HK-2 (cell line): ENCODE results near the gene PPP2R3B.
"Not testable (repeated sequence)": the region's sequence is repeated elsewhere in the genome, so short reads cannot be mapped to it uniquely, and the experiment has no call there.

Experiments used
- DNase-seq: peaks from one replicate; pipeline ENCODE4 v3.0.0-alpha.2; 2018; ENCODE audit not compliant: unreplicated experiment

Gene PPP2R3B

DNA sequence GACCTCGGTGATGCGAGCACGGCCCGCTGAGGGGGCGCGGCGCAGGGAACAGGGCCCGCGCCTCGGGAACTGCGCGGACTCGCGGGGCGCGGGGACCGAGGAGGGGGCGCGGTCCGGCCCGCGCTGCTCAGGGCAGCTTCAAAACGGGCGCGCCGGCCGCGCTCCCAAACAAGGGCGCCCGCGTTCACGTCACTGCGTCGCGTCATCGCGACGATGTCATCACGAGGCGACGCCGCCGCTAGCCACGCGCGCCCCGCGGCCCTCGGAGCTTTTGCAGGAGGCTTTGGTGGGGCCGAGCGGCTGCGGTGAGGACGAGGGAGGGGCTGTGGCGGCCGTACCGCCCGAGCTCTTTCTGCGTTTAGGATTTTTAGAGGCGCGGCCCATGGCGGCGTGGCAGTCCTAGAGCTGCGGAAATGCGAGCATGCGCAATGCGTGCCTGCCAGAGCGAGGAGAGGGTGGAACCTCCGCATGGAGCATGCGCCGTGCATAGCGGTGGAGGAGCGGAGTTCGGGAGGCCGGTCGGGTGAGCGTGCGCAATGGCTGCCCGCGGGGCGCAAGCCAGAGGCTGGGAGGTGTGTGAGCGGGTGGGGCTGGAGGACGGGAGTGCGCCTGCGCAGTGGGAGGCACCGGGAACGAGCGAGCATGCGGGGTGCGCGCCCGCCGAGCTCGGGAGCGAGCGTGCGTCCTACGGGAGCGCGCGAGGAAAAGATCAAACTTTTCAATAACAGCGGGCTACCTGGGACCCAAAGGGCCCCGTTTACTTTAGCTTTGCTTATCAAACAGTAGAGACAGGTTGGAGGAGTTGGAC lies at the start of gene PPP2R3B:
PPP2R3B (minus strand) TSS at position 140 of the 808 bp plus-strand sequence. CDS start 216 bp downstream, outside the sequence.
- peak; percentile 98 for DNase-seq

DNA sequence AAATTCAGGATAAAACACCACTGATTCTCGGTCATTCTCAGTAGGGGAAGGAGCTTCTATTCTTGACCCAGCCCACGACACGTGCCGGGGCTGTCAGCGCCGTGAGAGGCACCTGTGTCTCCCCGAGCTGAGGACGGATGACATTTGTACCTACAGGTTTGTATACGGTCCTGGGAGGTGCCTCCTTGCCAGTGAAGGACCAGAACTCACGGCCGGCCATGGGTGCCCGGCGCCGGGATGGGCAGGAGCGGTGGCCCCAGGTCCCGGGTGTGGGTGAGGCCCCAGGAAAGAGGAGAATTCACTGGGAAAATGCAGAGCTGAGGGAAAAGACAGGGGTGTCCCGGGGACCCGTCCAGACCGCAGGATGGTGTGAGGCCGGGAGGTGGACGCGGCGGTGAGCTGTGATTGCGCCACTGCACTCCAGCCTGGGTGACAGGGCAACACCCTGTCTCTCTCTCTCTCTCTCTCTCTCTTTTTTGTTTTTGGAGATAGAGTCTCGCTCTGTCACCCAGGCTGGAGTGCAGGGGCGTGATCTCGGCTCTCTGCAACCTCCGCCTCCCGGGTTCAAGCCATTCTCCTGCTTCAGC lies 48.9 kb upstream of the PPP2R3B start:
- no peak for DNase-seq

DNA sequence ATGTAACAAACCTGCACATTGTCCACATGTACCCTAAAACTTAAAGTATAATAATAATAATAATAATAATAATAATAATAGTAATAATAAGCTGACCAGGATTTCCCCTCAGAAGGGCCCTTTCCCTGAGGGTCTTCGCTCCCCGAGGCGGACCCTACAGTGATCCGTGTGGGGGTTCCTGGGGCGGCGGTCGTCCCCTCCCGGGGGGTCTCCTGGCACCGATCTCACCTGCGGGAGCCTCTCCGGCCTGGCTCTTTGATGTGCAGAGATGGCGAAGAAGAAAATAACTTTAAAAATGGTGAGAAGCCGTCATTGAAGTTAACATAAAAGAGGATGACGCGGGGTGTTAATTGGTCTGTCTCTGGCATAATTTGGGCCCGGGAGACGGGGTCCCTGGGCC lies 48.2 kb upstream of the PPP2R3B start:
- no peak for DNase-seq

DNA sequence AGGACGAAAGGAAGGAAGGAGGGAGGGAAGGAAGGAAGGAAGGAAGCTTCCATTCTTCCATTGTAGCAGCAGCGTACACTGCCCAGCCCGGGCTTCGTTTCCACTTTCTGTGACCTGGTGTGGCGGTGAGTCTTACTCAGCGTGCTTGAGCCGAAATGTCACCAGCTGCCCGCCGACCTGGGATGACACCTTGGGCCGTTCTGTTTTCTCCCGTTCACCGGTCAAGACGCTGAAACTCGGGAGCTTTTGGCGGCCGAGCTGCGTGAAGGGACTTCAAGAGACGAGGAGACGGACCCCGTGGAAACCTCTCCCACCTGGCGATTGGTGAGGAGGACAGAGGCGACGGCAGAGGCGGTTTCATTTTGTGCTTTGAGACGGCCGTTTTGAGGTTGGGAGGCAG lies 47.1 kb upstream of the PPP2R3B start:
- DNase-seq: no peak

DNA sequence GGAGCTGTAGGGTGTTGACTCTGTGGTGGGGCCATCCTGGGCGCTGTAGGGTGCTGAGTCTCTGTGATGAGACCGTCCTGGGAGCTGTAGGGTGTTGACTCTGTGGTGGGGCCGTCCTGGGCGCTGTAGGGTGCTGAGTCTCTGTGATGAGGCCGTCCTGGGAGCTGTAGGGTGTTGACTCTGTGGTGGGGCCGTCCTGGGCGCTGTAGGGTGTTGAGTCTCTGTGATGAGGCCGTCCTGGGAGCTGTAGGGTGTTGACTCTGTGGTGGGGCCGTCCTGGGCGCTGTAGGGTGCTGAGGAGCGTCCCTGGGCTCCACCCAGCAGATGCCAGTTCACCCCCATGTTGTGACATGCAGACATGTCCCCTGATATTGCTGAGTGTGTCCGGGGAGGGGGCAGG lies 46.0 kb upstream of the PPP2R3B start:
- DNase-seq: not testable (repeated sequence)

- no peak for DNase-seq
Measured at GRCh38 chrX:431492-432111, 44.9 kb upstream of the PPP2R3B start.

DNA sequence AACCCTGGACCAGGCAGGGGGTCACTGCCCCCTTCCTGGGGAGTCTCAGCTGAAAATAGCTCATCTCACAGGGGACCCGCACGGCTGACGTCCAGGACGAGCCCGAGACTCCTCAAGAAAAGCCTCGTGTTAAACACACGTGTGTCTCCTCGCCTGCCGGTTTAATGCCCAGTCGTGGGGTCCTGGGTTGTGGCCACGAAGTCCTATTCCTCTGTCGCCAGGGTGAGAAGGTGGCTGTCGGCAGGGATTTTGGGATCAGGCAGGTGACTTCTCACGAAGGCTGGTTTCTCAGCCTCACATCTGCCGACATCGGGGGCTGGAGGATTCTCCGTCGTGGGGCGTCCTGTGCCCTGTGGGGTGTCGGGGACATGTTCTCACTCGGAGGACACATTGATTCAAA lies 44.3 kb upstream of the PPP2R3B start:
- DNase-seq: no peak

GRCh38 chrX:429266-429825 lies 42.6 kb upstream of the PPP2R3B start:
- DNase-seq: no peak

GRCh38 chrX:427812-428725 lies 41.4 kb upstream of the PPP2R3B start:
- no peak for DNase-seq

GRCh38 chrX:426881-427280 lies 40.2 kb upstream of the PPP2R3B start:
- peak; percentile 11 for DNase-seq

DNA sequence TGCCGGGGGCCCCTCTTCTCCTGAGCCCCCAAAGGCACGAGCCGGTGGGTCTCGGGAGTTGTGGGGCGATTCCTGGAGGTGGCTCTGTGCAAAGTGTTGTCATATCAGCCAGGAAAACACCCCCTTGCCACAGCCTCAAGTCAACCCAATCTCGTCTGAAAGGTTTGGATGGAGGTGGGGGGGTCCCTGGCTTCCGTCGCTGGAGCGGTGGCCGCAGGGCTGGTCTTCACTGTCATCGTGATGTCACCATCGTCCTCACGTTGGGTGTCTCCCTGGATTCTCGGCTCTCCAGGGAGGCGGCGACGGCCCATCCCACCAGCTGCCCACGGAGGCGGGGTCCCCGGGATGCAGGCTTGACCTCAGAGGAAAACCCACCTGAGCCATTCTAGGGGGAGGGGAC lies 38.3 kb upstream of the PPP2R3B start:
- DNase-seq: no peak

DNA sequence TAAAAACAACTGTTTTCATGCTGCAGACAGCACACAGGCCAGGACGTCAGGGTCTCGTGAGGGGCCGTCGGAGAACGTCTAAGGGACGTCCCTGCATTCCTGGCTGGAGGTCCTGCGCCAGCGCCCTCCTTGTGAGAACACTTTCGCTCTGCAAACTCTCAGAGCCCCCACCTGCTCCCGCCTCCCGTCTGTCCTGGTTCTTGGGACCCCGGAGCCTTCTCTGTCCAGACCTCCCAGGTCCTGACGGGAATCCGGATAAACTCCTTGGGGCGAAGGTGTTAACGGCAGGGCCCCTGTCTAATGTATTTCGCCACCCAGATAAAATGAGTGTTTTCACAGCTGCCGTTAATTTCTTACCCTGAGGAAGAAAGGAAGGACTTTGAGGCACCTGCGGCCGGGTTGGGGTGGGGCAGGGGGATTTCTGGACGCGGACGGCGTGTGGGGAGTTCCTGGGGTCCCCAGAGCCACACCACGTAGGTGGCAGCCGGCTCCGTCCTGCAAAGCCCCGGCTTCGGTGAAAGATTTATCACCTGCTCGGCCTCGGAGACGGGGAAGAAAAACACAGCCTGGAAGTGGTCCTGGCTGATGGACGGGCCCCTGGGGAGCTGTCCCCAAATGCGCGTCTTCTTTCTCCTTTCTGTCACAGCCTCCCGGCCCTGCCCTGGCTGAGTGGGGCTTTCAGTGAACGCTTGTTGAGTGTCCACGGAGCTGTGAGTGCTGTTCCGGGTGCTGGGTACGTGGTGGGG lies 35.1 kb upstream of the PPP2R3B start:
- DNase-seq: no peak

DNA sequence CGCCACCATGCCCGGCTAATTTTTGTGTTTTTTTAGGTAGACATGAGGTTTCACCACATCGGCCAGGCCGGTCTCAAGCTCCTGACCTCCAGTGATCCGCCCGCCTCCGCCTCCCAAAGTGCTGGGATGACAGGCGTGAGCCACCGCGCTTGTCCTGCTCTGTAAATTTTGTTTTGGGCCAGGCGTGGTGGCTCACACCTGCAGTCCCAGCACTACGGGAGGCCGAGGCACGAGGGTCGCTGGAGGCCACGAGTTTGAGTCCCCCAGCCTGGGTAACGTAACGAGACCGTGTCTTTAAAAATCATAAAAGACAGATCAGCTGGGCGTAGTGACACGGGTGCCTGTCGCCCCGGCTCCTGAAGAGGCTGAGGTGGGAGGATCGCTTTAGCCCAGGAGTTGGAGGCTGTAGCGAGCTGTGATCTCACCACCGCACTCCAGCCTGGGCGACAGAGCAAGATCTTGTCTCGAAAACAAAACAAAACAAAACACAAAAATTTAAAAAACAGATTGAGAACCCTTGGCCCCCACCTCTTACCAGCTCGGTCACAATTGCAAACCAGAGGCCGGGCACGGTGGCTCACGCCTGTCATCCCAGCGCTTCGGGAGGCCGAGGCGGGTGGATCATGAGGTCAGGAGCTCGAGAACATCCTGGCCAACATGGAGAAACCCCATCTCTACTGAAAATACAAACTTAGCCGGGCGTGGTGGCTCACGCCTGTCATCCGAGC lies 34.0 kb upstream of the PPP2R3B start:
- DNase-seq: no peak

DNA sequence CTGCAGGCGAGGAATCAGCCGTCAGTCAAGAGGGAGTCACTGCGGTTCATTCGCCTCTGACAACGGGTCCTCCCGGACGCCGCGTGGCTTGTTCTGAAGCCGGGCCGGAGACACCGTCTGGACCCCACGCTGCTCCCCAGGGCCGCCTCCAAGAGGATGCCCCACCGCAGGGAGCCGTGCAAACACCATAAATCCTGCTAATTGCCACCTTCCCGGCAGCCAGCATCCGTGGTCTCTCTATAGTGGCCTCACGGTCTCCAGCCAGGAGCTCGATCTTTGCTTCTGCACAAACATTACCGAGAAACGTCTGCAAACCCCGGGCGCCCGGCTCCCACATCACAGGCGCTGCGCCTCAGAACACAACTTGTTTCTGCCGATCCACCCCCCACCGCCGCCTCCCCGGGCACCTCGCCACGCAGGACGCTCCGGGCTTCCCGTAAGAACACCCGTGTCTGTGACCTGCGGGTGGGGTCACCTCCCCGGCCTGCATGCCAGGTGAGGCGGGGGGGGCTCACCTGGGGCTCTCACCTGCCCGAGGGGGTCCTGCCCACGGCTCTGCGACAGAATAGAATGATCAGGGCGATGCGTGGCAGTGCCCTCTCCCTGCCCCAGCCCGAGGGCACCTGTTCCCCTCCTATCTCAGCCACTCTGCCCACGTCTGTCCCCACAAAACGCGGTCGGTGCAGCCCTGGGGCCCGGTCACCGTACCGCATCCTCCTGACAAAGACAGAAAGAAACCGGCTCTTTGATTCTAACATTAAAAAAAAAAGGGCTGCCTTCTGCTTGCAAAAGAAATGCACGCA lies 32.4 kb upstream of the PPP2R3B start:
- DNase-seq: no peak

GRCh38 chrX:415498-415897 lies 28.8 kb upstream of the PPP2R3B start:
- not testable (repeated sequence) for DNase-seq

DNA sequence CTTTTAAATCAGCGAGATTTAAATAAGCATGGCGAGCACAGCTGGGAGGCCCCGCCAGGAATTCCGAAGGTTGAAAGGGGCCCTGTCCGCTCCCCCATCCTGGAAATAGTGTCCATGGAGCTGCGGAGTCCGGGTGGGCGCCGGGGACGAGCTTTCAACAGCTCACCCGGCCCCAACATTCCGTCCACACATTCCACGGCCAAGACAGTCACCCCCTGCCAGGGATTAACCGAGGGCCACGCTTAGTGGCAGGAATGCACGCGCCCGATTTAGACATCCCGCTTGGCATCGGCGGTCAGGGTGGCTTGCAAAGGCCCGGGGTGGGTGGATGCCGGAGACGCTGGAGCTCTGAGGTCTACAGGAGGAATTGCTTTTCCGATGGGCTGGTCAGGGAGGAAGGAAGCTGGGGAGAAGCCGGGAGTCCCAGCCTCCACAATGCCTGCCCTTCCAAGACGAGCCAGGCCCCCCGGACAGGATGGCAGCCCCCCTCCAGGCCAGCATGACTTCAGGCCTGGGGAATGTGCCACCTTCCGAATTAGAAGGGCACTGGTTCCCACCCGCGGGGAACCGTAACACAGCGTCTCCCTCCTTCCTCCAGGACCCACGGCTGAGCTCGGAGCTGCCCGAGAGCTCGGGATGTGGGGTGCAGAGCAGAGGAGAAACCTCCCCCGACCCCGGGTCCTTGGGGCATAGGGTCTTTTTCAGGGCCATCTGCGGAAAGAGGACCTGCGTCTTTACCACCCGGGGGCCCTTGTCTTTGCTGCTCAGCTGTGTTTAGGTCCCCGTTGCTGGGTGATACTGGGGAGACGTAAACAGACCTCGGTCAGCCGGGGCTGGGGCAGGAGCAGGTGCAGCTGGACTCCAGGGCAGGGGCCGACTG lies 26.9 kb upstream of the PPP2R3B start:
- peak; percentile 38 for DNase-seq

- no peak for DNase-seq
Measured at GRCh38 chrX:410296-410695, 23.6 kb upstream of the PPP2R3B start.

- no peak for DNase-seq
Measured at GRCh38 chrX:405149-405548, 18.4 kb upstream of the PPP2R3B start.
